Measurements from ENCODE around the gene XBP1. TPM values are rescaled to one million over a fixed set of nuclear protein-coding genes. Genes with fewer than 3 reads are reported as not detected.
A peak's percentile ranks its signal among the peaks of the same experiment; 100 is the strongest.

Gene XBP1
- total and polyA plus RNA-seq, 2 of the 13 experiments (the other 11 are each of a cell fraction or from before 2014, with no cell fraction given): 416 to 427 TPM

- TF ChIP-seq PATZ1 (CRISPR knock-in tag; IDR thresholded peaks at IDR 0.05) (peak; percentile 23), ZHX2 (IDR thresholded peaks at IDR 0.05; ENCODE audit: low read depth) (peak; percentile 80), ZHX2 (CRISPR knock-in tag; IDR thresholded peaks at IDR 0.05; ENCODE audit: borderline replicate concordance) (peak; percentile 63; the same call in 1 of the 2 replicates), PITX1 (CRISPR knock-in tag; IDR thresholded peaks at IDR 0.05) (peak; percentile 66; the same call in 1 of the 2 replicates), KLF15 (CRISPR knock-in tag; IDR thresholded peaks at IDR 0.05; ENCODE audit: borderline replicate concordance) (peak; percentile 58; the same call in 1 of the 2 replicates), PHF20 (CRISPR knock-in tag; IDR thresholded peaks at IDR 0.05) (peak; percentile 53; the same call in 1 of the 2 replicates), NFYC (CRISPR knock-in tag; IDR thresholded peaks at IDR 0.05) (peak; percentile 57; the same call in 1 of the 2 replicates), ZBTB7B (CRISPR knock-in tag; IDR thresholded peaks at IDR 0.05) (peak; percentile 43; the same call in 1 of the 2 replicates), HINFP (CRISPR knock-in tag; IDR thresholded peaks at IDR 0.05; ENCODE audit: low read depth) (0 out of 2 replicates have a peak, but pooled peaks have one; percentile 60), ATM (IDR thresholded peaks at IDR 0.05; ENCODE audit: borderline replicate concordance) (no peak), ZNF326 (CRISPR knock-in tag; IDR thresholded peaks at IDR 0.05; ENCODE audit: borderline replicate concordance) (no peak), NCOA2 (CRISPR knock-in tag; IDR thresholded peaks at IDR 0.05) (0 out of 2 replicates have a peak, but pooled peaks have one; percentile 39), KDM2A (CRISPR knock-in tag; IDR thresholded peaks at IDR 0.05; ENCODE audit: borderline replicate concordance, low read depth) (peak; percentile 77), ISL2 (CRISPR knock-in tag; IDR thresholded peaks at IDR 0.05) (0 out of 2 replicates have a peak, but pooled peaks have one; percentile 56), SIX4 (CRISPR knock-in tag; IDR thresholded peaks at IDR 0.05) (peak; percentile 47; the same call in 1 of the 2 replicates), KDM3A (CRISPR knock-in tag; IDR thresholded peaks at IDR 0.05; ENCODE audit: low read depth) (no peak), PHF5A (CRISPR knock-in tag; IDR thresholded peaks at IDR 0.05; ENCODE audit: low read depth, unreplicated experiment) (peak; percentile 67), MAX (IDR thresholded peaks at IDR 0.05) (peak; percentile 96), CBFB (CRISPR knock-in tag; IDR thresholded peaks at IDR 0.05) (peak; percentile 49), CHD2 (IDR thresholded peaks at IDR 0.05; ENCODE audit: low read depth, low read length) (peak; percentile 41; the same call in 1 of the 2 replicates), DMAP1 (CRISPR knock-in tag; IDR thresholded peaks at IDR 0.05) (peak; percentile 49; the same call in 1 of the 2 replicates)
Measured at GRCh38 chr22:28772633-28773460, 27.5 kb downstream of the XBP1 start, which contains the start of gene CCDC117 (continued).

Measured in HepG2 (cell line).